Mucosa of stomach (tissue), 1 donor: ENCODE data around the gene ADAMTSL5.

Experiments
- H3K27me3 ChIP-seq: one replicate; pipeline ENCODE4 v1.7.0; 2013; ENCODE audit warnings: mild to moderate bottlenecking, low read length; ENCODE audit not compliant: control insufficient read depth, insufficient read depth
- H3K36me3 ChIP-seq: one replicate; pipeline ENCODE4 v1.7.0; 2013; ENCODE audit warnings: low read length; ENCODE audit not compliant: control insufficient read depth, insufficient read depth
- H3K4me1 ChIP-seq: one replicate; pipeline ENCODE4 v1.7.0; 2013; ENCODE audit warnings: mild to moderate bottlenecking, low read length; ENCODE audit not compliant: control insufficient read depth, insufficient read depth
- H3K4me3 ChIP-seq: one replicate; pipeline ENCODE4 v1.7.0; 2013; ENCODE audit warnings: low read length
- H3K9ac ChIP-seq: one replicate; pipeline ENCODE4 v1.7.0; 2013; ENCODE audit warnings: mild to moderate bottlenecking, low read length, moderate library complexity
- H3K9me3 ChIP-seq: one replicate; pipeline ENCODE4 v1.7.0; 2013; ENCODE audit warnings: mild to moderate bottlenecking, low read length, moderate library complexity; ENCODE audit not compliant: control insufficient read depth
- donor health status: Pancreatic carcinoma.

ADAMTSL5 gene

DNA sequence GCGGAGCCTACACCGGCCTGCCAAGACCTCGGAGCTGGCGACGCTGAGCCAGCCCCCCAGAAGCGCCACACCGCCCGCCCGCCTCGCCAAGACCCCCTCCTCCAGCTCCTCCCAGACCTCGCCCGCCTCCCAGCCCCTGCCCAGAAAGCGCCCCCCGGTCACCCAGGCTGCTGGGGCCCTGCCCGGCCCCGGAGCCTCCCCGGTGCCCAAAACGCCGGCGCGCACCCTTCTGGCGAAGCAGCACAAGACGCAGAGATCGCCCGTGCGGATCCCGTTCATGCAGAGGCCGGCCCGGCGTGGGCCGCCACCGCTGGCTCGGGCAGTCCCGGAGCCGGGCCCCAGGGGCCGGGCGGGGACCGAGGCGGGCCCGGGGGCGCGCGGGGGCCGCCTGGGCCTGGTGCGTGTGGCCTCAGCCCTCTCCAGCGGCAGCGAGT, 44.0 kb downstream of the ADAMTSL5 start:
- Histone ChIP-seq H3K4me3 (no peak overlapping the region), H3K9ac (no peak overlapping the region), H3K27me3 (peaks cover 83% of the 10 kb centered on the region), H3K9me3 (no peaks in the 10 kb centered on the region), H3K4me1 (peaks cover 51% of the 10 kb centered on the region), H3K36me3 (no peaks in the 10 kb centered on the region)

DNA sequence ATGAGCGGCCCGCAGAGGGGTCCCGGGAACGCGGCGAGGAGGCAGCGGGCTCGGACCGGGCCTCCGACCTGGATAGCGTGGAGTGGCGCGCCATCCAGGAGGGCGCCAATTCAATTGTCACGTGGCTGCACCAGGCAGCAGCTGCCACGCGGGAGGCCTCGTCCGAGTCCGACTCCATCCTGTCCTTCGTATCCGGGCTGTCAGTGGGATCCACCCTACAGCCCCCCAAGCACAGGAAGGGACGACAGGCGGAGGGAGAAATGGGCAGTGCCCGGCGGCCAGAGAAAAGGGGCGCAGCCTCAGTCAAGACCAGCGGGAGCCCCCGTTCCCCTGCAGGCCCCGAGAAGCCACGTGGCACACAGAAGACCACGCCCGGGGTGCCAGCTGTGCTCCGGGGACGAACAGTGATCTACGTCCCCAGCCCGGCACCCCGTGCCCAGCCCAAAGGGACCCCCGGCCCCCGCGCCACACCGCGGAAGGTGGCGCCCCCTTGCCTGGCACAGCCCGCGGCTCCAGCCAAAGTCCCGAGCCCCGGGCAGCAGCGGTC, 44.5 kb downstream of the ADAMTSL5 start:
- no peak overlapping the region for H3K4me3 ChIP-seq
- H3K27me3 ChIP-seq, result peaks cover 78% of the 10 kb centered on the region
- H3K4me1 ChIP-seq, result peaks cover 51% of the 10 kb centered on the region
- no peaks in the 10 kb centered on the region for H3K36me3 ChIP-seq
- no peaks in the 10 kb centered on the region for H3K9me3 ChIP-seq
- H3K9ac ChIP-seq, result no peak overlapping the region

DNA sequence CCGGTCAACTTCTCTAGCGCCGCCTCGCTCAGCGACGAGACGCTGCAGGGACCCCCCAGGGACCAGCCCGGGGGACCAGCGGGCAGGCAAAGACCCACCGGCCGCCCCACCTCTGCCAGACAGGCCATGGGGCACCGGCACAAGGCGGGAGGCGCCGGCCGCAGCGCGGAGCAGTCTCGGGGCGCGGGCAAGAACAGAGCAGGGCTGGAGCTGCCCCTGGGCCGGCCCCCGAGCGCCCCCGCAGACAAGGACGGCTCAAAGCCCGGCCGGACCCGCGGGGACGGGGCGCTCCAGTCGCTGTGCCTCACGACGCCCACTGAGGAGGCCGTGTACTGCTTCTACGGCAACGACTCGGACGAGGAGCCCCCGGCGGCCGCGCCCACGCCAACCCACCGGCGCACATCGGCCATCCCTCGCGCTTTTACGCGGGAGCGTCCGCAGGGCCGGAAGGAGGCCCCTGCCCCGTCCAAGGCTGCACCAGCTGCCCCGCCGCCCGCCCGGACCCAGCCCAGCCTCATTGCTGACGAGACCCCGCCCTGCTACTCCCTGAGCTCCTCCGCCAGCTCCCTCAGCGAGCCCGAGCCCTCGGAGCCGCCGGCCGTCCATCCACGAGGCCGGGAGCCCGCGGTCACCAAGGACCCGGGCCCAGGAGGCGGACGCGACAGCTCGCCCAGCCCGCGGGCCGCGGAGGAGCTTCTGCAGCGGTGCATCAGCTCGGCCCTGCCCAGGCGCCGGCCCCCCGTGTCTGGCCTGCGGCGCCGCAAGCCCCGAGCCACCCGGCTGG, 45.1 kb downstream of the ADAMTSL5 start:
- Histone ChIP-seq H3K27me3 (peaks cover 71% of the 10 kb centered on the region), H3K4me1 (peaks cover 51% of the 10 kb centered on the region)

DNA sequence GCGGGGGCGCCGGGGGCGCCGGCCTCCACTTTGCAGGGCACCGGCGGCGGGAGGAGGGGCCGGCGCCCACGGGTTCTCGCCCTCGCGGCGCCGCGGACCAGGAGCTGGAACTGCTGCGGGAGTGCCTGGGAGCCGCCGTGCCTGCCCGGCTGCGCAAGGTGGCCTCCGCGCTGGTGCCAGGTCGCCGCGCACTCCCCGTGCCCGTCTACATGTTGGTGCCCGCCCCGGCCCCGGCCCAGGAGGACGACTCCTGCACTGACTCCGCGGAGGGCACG, 45.7 kb downstream of the ADAMTSL5 start:
- Histone ChIP-seq H3K4me1 (peaks cover 49% of the 10 kb centered on the region), H3K4me3 (no peak overlapping the region), H3K36me3 (no peaks in the 10 kb centered on the region), H3K9me3 (no peaks in the 10 kb centered on the region), H3K9ac (no peak overlapping the region), H3K27me3 (peaks cover 66% of the 10 kb centered on the region)

More for the DNA sequence above, 45.1 kb downstream of the ADAMTSL5 start:
- Histone ChIP-seq H3K36me3 (no peaks in the 10 kb centered on the region), H3K4me3 (no peak overlapping the region), H3K9ac (no peak overlapping the region), H3K9me3 (no peaks in the 10 kb centered on the region)

DNA sequence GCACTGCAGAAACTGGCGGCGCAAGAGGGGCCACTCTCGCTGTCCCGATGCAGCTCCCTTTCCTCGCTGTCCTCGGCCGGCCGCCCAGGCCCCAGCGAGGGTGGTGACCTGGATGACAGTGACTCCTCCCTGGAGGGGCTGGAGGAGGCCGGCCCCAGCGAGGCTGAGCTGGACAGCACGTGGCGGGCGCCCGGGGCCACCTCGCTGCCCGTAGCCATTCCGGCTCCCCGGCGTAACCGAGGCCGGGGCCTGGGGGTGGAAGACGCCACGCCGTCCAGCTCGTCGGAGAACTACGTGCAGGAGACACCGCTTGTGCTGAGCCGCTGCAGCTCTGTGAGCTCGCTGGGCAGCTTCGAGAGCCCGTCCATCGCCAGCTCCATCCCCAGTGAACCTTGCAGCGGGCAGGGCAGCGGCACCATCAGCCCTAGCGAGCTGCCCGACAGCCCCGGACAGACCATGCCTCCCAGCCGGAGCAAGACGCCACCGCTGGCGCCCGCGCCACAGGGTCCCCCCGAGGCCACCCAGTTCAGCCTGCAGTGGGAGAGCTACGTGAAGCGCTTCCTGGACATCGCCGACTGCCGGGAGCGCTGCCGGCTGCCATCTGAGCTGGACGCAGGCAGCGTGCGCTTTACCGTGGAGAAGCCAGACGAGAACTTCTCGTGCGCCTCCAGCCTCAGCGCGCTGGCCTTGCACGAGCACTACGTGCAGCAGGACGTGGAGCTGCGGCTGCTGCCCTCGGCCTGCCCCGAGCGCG, 46.2 kb downstream of the ADAMTSL5 start:
- no peaks in the 10 kb centered on the region for H3K36me3 ChIP-seq
- H3K9ac ChIP-seq, result no peak overlapping the region
- H3K9me3 ChIP-seq, result no peaks in the 10 kb centered on the region
- peaks cover 61% of the 10 kb centered on the region for H3K27me3 ChIP-seq
- H3K4me3 ChIP-seq, result no peak overlapping the region
- H3K4me1 ChIP-seq, result peaks cover 45% of the 10 kb centered on the region

DNA sequence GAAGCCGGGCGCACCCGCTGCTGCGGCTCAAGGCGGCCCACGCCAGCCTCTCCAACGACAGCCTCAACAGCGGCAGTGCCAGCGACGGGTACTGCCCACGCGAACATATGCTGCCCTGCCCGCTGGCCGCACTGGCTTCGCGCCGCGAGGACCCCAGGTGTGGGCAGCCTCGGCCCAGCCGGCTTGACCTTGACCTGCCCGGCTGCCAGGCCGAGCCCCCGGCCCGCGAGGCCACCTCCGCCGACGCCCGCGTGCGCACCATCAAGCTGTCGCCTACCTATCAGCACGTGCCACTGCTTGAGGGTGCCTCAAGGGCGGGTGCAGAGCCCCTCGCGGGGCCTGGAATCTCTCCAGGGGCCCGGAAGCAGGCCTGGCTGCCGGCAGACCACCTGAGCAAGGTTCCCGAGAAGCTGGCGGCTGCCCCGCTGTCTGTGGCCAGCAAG, 46.8 kb downstream of the ADAMTSL5 start:
- no peak overlapping the region for H3K9ac ChIP-seq
- H3K9me3 ChIP-seq, result no peaks in the 10 kb centered on the region
- H3K36me3 ChIP-seq, result no peaks in the 10 kb centered on the region
- H3K27me3 ChIP-seq, result peaks cover 55% of the 10 kb centered on the region
- H3K4me3 ChIP-seq, result no peak overlapping the region
- H3K4me1 ChIP-seq, result peaks cover 39% of the 10 kb centered on the region

DNA sequence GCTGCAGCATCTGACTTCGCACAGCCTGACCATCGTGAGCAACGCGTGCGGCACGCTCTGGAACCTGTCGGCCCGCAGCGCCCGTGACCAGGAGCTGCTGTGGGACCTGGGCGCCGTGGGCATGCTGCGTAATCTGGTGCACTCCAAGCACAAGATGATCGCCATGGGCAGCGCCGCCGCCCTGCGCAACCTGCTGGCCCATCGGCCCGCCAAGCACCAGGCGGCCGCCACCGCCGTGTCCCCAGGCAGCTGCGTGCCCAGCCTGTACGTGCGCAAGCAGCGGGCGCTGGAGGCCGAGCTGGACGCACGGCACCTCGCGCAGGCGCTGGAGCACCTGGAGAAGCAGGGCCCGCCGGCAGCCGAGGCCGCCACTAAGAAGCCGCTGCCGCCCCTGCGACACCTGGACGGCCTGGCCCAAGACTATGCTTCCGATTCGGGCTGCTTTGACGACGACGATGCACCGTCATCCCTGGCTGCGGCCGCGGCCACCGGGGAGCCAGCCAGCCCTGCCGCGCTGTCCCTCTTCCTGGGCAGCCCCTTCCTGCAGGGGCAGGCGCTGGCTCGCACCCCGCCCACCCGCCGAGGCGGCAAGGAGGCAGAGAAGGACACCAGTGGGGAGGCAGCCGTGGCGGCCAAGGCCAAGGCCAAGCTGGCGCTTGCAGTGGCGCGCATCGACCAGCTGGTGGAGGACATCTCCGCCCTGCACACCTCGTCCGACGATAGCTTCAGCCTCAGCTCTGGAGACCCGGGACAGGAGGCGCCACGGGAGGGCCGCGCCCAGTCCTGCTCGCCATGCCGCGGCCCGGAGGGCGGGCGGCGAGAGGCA, 47.4 kb downstream of the ADAMTSL5 start:
- Histone ChIP-seq H3K9me3 (no peaks in the 10 kb centered on the region), H3K36me3 (no peaks in the 10 kb centered on the region), H3K4me1 (peaks cover 32% of the 10 kb centered on the region), H3K9ac (no peak overlapping the region), H3K4me3 (no peak overlapping the region), H3K27me3 (peaks cover 48% of the 10 kb centered on the region)

DNA sequence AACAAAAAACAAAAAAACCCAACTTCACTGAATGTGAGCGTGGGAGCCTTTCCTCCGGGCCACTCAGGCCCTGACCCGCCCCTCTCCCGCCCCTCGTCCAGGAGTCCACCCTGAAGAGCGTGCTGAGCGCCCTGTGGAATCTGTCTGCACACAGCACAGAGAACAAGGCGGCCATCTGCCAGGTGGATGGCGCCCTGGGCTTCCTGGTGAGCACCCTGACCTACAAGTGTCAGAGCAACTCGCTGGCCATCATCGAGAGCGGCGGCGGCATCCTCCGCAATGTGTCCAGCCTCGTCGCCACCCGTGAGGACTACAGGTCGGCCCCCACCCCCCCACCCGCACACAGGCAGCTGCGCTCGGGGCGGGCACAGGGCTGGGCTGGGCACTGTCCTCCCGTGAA, 51.0 kb downstream of the ADAMTSL5 start:
- H3K9me3 ChIP-seq, result no peaks in the 10 kb centered on the region
- no peaks in the 10 kb centered on the region for H3K36me3 ChIP-seq
- peaks cover 40% of the 10 kb centered on the region for H3K27me3 ChIP-seq

DNA sequence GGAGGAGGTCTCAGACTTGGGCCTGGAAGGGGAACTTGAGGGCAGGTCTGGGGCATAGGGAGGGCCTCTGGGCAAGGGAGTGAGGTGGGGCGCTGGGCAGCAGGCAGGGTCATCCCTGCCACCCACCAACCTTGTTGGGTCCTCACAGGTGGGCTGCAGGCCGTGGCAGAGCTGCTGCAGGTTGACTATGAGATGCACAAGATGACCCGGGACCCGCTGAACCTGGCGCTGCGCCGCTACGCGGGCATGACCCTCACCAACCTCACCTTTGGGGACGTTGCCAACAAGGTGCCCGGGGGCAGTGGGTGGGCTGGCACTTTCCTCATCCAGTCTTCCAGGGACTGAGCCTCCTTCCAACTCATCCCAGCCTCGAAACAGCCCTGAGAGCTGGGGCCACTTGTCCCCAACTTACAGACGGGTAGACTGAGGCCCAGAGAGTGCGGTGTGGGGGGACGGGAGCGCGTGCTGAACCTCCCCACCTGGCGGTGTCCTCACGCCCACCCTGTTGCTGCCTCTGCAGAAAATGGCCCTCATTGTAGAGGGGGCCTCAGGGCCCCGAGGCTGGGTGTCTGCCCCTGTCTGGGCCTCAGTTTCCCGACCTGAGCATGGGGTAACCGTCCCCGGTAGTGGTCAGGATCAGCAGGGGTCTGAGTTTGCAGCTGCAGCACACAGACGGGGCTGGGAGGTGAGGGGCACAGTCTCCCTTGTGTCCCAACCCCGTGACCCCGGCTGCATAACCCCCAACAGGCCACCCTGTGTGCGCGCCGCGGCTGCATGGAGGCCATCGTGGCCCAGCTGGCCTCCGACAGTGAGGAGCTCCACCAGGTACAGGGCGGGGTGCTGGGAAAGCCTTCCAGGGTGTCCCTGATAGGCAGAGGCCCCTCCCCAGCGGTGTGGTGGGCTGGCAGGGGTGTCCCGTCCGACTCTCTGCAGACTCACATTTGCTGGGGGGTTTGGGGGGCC, 52.5 kb downstream of the ADAMTSL5 start:
- Histone ChIP-seq H3K9me3 (no peaks in the 10 kb centered on the region), H3K36me3 (no peaks in the 10 kb centered on the region), H3K9ac (no peak overlapping the region), H3K4me1 (peaks cover 21% of the 10 kb centered on the region), H3K4me3 (no peak overlapping the region), H3K27me3 (peaks cover 40% of the 10 kb centered on the region)

More for the DNA sequence above, 51.0 kb downstream of the ADAMTSL5 start:
- H3K4me3 ChIP-seq, result no peak overlapping the region
- peaks cover 19% of the 10 kb centered on the region for H3K4me1 ChIP-seq
- H3K9ac ChIP-seq, result no peak overlapping the region

DNA sequence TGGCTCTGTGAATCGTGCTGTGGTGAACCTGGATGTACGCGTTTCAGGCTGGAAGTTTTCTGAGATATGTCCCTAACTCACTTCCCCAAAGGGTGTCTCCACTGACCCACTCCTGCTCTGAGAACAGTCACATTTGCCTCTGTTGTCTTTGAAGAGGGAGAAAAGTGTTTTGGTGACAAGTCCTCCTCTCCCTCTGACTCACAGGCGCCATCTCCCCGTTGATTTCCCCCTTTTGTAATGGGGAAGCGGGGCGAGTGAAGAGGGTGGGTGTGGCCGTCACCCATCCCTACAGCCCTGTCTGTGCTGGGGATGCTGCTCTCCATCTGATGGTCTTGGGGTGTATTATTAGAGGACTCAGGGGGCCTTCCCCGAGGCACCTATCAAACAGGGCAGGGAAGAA, 53.3 kb downstream of the ADAMTSL5 start:
- Histone ChIP-seq H3K9me3 (no peaks in the 10 kb centered on the region), H3K4me3 (no peak overlapping the region), H3K4me1 (peaks cover 26% of the 10 kb centered on the region), H3K27me3 (peaks cover 40% of the 10 kb centered on the region), H3K9ac (no peak overlapping the region), H3K36me3 (no peaks in the 10 kb centered on the region)

DNA sequence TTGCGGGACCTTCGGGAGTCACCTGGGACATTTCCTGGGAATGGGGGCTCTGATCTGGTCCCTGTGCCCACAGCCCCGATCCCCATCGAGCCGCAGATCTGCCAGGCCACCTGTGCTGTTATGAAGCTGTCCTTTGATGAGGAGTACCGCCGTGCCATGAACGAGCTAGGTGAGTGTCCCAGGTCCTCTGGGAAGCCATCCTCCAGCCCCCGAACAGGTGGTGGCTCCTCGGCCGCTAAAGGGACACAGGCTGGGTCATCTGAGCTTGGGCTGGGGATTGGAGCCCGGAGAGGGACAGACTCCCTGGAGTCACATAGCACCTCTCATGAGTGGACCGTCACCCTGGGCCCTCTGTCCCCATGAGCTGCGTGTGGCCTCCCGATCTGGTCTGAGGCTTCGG, 54.9 kb downstream of the ADAMTSL5 start:
- Histone ChIP-seq H3K36me3 (no peaks in the 10 kb centered on the region), H3K9me3 (no peaks in the 10 kb centered on the region), H3K4me1 (peaks cover 32% of the 10 kb centered on the region), H3K4me3 (no peak overlapping the region), H3K9ac (no peak overlapping the region), H3K27me3 (peaks cover 55% of the 10 kb centered on the region)
